Ishikawa (cell line): ENCODE data around the gene PRUNE2.

ENCODE experiments used
- EP300 ChIP-seq: IDR thresholded peaks from 2 replicates; pipeline ENCODE4 v1.6.1; 2012; ENCODE audit warnings: borderline replicate concordance
- FOXM1 ChIP-seq: IDR thresholded peaks from 2 replicates; pipeline ENCODE4 v1.6.1; 2012; ENCODE audit warnings: low read depth, borderline replicate concordance
- TAF1 ChIP-seq: IDR thresholded peaks from 2 replicates; pipeline ENCODE4 v1.6.1; 2012; ENCODE audit warnings: low read depth, mild to moderate bottlenecking
- TCF12 ChIP-seq: IDR thresholded peaks from 2 replicates; pipeline ENCODE4 v1.6.1; 2012; ENCODE audit warnings: low read depth
- TEAD4 ChIP-seq: IDR thresholded peaks from 2 replicates; pipeline ENCODE4 v1.6.1; 2012
- YY1 ChIP-seq: IDR thresholded peaks from 2 replicates; pipeline ENCODE4 v1.6.1; 2012; ENCODE audit warnings: low read depth
- TF ChIP-seq, protein P1 (sequence below): IDR thresholded peaks from 2 replicates; pipeline ENCODE4 v1.6.1; 2012; ENCODE audit warnings: low read depth, mild to moderate bottlenecking
- TF ChIP-seq, protein P2 (sequence below): IDR thresholded peaks from 2 replicates; pipeline ENCODE4 v1.6.1; 2012

DNA sequence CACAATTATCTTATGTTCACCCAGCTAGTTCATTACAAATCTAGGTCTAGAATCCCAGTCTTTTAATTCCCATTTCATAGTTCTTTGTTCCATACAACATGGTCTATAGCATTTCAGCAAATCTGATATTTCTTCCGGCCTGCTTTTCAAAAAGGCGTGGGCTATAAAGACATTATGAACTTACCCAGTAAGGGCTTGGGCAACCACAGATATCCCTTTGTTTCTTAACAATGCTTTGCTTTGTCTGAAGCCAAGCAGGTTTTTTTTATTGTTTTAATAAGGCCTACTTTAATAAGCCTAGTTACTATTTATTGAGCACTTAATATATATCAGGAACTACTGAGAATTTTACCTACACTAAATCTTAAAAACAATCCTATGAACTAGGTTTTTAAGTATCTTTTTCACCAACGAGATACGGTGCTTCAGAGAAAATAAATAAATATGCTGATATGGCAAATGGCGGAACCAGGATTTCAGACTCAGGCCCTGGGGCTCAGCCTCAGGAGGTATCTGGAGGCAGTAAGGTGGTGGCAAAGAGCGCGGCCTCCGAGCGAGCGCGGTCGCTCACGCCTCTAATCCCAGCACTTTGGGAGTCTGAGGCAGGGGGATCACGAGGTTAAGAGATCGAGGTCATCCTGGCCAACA, 112.0 kb downstream of the PRUNE2 start:
- TF ChIP-seq, protein P1, sequence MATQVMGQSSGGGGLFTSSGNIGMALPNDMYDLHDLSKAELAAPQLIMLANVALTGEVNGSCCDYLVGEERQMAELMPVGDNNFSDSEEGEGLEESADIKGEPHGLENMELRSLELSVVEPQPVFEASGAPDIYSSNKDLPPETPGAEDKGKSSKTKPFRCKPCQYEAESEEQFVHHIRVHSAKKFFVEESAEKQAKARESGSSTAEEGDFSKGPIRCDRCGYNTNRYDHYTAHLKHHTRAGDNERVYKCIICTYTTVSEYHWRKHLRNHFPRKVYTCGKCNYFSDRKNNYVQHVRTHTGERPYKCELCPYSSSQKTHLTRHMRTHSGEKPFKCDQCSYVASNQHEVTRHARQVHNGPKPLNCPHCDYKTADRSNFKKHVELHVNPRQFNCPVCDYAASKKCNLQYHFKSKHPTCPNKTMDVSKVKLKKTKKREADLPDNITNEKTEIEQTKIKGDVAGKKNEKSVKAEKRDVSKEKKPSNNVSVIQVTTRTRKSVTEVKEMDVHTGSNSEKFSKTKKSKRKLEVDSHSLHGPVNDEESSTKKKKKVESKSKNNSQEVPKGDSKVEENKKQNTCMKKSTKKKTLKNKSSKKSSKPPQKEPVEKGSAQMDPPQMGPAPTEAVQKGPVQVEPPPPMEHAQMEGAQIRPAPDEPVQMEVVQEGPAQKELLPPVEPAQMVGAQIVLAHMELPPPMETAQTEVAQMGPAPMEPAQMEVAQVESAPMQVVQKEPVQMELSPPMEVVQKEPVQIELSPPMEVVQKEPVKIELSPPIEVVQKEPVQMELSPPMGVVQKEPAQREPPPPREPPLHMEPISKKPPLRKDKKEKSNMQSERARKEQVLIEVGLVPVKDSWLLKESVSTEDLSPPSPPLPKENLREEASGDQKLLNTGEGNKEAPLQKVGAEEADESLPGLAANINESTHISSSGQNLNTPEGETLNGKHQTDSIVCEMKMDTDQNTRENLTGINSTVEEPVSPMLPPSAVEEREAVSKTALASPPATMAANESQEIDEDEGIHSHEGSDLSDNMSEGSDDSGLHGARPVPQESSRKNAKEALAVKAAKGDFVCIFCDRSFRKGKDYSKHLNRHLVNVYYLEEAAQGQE = no peak
- TF ChIP-seq FOXM1 (no peak), TAF1 (no peak), TEAD4 (no peak), YY1 (no peak), TCF12 (no peak), EP300 (no peak)
- TF ChIP-seq, protein P2, sequence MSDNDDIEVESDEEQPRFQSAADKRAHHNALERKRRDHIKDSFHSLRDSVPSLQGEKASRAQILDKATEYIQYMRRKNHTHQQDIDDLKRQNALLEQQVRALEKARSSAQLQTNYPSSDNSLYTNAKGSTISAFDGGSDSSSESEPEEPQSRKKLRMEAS = no peak
